ENCODE data around the gene RAB4B.
"Not testable (repeated sequence)": the region's sequence is repeated elsewhere in the genome, so short reads cannot be mapped to it uniquely, and the experiment has no call there.

GRCh38 chr19:40824916-40825315, 46.9 kb downstream of the RAB4B start:
- not testable (repeated sequence) for TF ChIP-seq SUZ12 (IDR thresholded peaks at IDR 0.05; ENCODE audit: extremely low read depth, insufficient read depth, insufficient read length); YY1 (IDR thresholded peaks at IDR 0.05; ENCODE audit: insufficient read depth, insufficient read length)
